HCT116 (cell line): Measurements from ENCODE around the gene DAZAP1. TPM values are rescaled to one million over a fixed set of nuclear protein-coding genes. Genes with fewer than 3 reads are reported as not detected.

Experiments used
- ATAC-seq: fragments of 200-7000 bp; cut with Tn5 transposase; 2 replicates; pipeline ENCODE4 v1.9.1; 2020; ENCODE audit warnings: mild to moderate bottlenecking, moderate library complexity
- BruUV-seq: library from RNA; stranded (reverse); fragments of 400-500 nt; replicated peaks from 2 replicates; lab custom pipeline; 2021; lab: Mats Ljungman, UMichigan
- CTCF ChIA-PET: fragments of 300-600 bp; sonication (Branson Sonifier 250); formaldehyde crosslinking; loops from one replicate; lab custom pipeline; 2021; ENCODE audit warnings: antibody characterized with exemption; lab: Charles Lee
- POLR2A ChIA-PET: fragments of 300-600, 350-600 bp; sonication (Branson Sonifier 250); formaldehyde crosslinking; loops from one replicate; lab custom pipeline; 2021; ENCODE audit warnings: antibody characterized with exemption; lab: Charles Lee
- RAD21 ChIA-PET, 2 experiments: fragments of 300-600 bp; sonication (Branson Sonifier 250); formaldehyde crosslinking; loops; one replicate each; lab custom pipeline; 2023; ENCODE audit warnings: low total read pairs in 2 of 2; ENCODE audit not compliant: uncharacterized antibody in 2 of 2, unreplicated experiment in 2 of 2, low non-redundant PET in 1 of 2; lab: Charles Lee
- DNase-seq: peaks from one replicate; pipeline ENCODE4 v3.0.0-alpha.2; 2010; ENCODE audit warnings: low read depth, low spot score
- H2AFZ ChIP-seq: fragments of 200-600 bp; shearing (Covaris generic), sonication (generic); 2 replicates; pipeline ENCODE4 v1.6.1; 2017; ENCODE audit warnings: low read depth, mixed run types, mixed read lengths, antibody characterized with exemption, low read length; ENCODE audit not compliant: poor library complexity, severe bottlenecking
- H3K27ac ChIP-seq: 2 replicates; pipeline ENCODE4 v1.5.1; 2012; ENCODE audit warnings: low read depth, low read length
- H3K27me3 ChIP-seq: fragments of 200-600 bp; sonication (generic); 2 replicates; pipeline ENCODE4 v1.6.1; 2016; ENCODE audit warnings: mixed run types, low read length, mixed read lengths; ENCODE audit not compliant: insufficient read depth
- H3K36me3 ChIP-seq, 2 experiments: fragments of 200-500 bp in 1 of 2; fragments of 200-600 bp in 1 of 2; sonication (Bioruptor generic) in 1 of 2; sonication (generic) in 1 of 2; 2 replicates each; pipeline versions ENCODE4 v1.5.1 to v1.6.1; 2014 to 2016; ENCODE audit warnings: low read length in 2 of 2, inconsistent platforms in 1 of 2, mixed read lengths in 1 of 2, mixed run types in 1 of 2; ENCODE audit not compliant: insufficient read depth in 2 of 2, control insufficient read depth in 1 of 2
- H3K4me1 ChIP-seq, 2 experiments: fragments of 200-600 bp in 1 of 2; sonication (generic) in 1 of 2; 2 replicates each; pipeline versions ENCODE4 v1.5.1 to v1.6.1; 2012 to 2017; ENCODE audit warnings: low read length in 2 of 2, inconsistent platforms in 1 of 2, mild to moderate bottlenecking in 1 of 2, mixed read lengths in 1 of 2, mixed run types in 1 of 2, moderate library complexity in 1 of 2; ENCODE audit not compliant: insufficient read depth in 2 of 2, control insufficient read depth in 1 of 2
- H3K4me2 ChIP-seq: fragments of 200-600 bp; sonication (generic); 2 replicates; pipeline ENCODE4 v1.6.1; 2017; ENCODE audit warnings: mixed run types, low read length, mixed read lengths
- H3K4me3 ChIP-seq, 2 experiments: fragments of 200-600 bp in 1 of 2; sonication (generic) in 1 of 2; replicated peaks in 1 of 2; 2 replicates each; pipeline ENCODE4 v1.5.1; 2011 to 2016; ENCODE audit warnings: low read length in 2 of 2, control low read depth in 1 of 2, low read depth in 1 of 2, mild to moderate bottlenecking in 1 of 2, mixed read lengths in 1 of 2, mixed run types in 1 of 2
- H3K79me2 ChIP-seq: fragments of 200-600 bp; sonication (generic); 2 replicates; pipeline ENCODE4 v1.6.1; 2017; ENCODE audit warnings: mild to moderate bottlenecking, mixed run types, low read length, moderate library complexity, mixed read lengths; ENCODE audit not compliant: insufficient read depth
- H3K9ac ChIP-seq: fragments of 200-600 bp; sonication (generic); 2 replicates; pipeline ENCODE4 v1.6.1; 2016; ENCODE audit warnings: low read length, mixed read lengths
- H3K9me2 ChIP-seq: fragments of 200-600 bp; sonication (generic), shearing (Covaris generic); 2 replicates; pipeline ENCODE4 v1.6.1; 2017; ENCODE audit warnings: mixed run types, mild to moderate bottlenecking, moderate library complexity; ENCODE audit not compliant: insufficient read depth
- H3K9me3 ChIP-seq, 2 experiments: fragments of 200-500 bp in 1 of 2; fragments of 200-600 bp in 1 of 2; sonication (Bioruptor generic) in 1 of 2; sonication (generic) in 1 of 2; 2 replicates each; pipeline ENCODE4 v1.6.1; 2014 to 2017; ENCODE audit warnings: low read length in 2 of 2, mixed read lengths in 2 of 2, inconsistent platforms in 1 of 2, low read depth in 1 of 2, mild to moderate bottlenecking in 1 of 2, mixed run types in 1 of 2, moderate library complexity in 1 of 2; ENCODE audit not compliant: control insufficient read depth in 1 of 2, insufficient read depth in 1 of 2
- H4K20me1 ChIP-seq: fragments of 200-600 bp; sonication (generic), shearing (Covaris generic); 2 replicates; pipeline ENCODE4 v1.6.1; 2017; ENCODE audit warnings: mixed run types, mild to moderate bottlenecking, moderate library complexity; ENCODE audit not compliant: insufficient read depth
- CBX3 ChIP-seq: IDR thresholded peaks from 2 replicates; pipeline ENCODE4 v1.6.1; 2012; ENCODE audit warnings: low read depth
- EGR1 ChIP-seq: IDR thresholded peaks from 2 replicates; pipeline ENCODE4 v1.6.1; 2012; ENCODE audit warnings: low read depth
- ELF1 ChIP-seq: IDR thresholded peaks from 2 replicates; pipeline ENCODE4 v1.6.1; 2012; ENCODE audit warnings: low read depth, borderline replicate concordance
- JUND ChIP-seq: IDR thresholded peaks from 2 replicates; pipeline ENCODE4 v1.6.1; 2012
- POLR2A ChIP-seq: IDR thresholded peaks from 2 replicates; pipeline ENCODE4 v1.7.0; 2011; ENCODE audit warnings: borderline replicate concordance; ENCODE audit not compliant: insufficient read depth, insufficient read length; ENCODE audit errors: extremely low read depth
- POLR2AphosphoS5 ChIP-seq: IDR thresholded peaks from 2 replicates; pipeline ENCODE4 v1.6.1; 2011; ENCODE audit warnings: mild to moderate bottlenecking, low read depth, low read length, moderate library complexity
- RAD21 ChIP-seq: IDR thresholded peaks from 2 replicates; pipeline ENCODE4 v1.6.1; 2012; ENCODE audit warnings: low read depth, mild to moderate bottlenecking
- SP1 ChIP-seq: IDR thresholded peaks from 2 replicates; pipeline ENCODE4 v1.6.1; 2012; ENCODE audit warnings: low read depth
- SRF ChIP-seq: IDR thresholded peaks from 2 replicates; pipeline ENCODE4 v1.6.1; 2012; ENCODE audit warnings: low read depth
- TCF7L2 ChIP-seq: IDR thresholded peaks from 2 replicates; pipeline ENCODE4 v1.7.0; 2011; ENCODE audit warnings: borderline replicate concordance, inconsistent platforms; ENCODE audit not compliant: insufficient read depth, insufficient read length; ENCODE audit errors: extremely low read depth
- ZFX ChIP-seq: fragments of 450-650 bp; IDR thresholded peaks from 2 replicates; pipeline ENCODE4 v1.6.1; 2017
- ZNF274 ChIP-seq: fragments of 200-500 bp; sonication (Bioruptor generic); IDR thresholded peaks from 2 replicates; pipeline ENCODE4 v1.6.1; 2014; ENCODE audit warnings: mild to moderate bottlenecking, low read depth, low read length, inconsistent platforms
- intact Hi-C: fragments of 100-400 bp; cut with micrococcal nuclease; formaldehyde crosslinking; loops from 2 replicates; pipeline ENCODE4 v1.10.0; 2022
- total RNA-seq: library from RNA; stranded (reverse); gene quantifications from one replicate; pipeline ENCODE4 v1.2.1, GENCODE V29; 2021; ENCODE audit not compliant: unreplicated experiment
- TF ChIP-seq, protein P1 (sequence below): IDR thresholded peaks from 2 replicates; pipeline ENCODE4 v1.6.1; 2012
- TF ChIP-seq, protein P2 (sequence below): IDR thresholded peaks from 2 replicates; pipeline ENCODE4 v1.6.1; 2012; ENCODE audit warnings: low read depth
- TF ChIP-seq, protein P3 (sequence below): IDR thresholded peaks from 2 replicates; pipeline ENCODE4 v1.6.1; 2012
- TF ChIP-seq, protein P4 (sequence below): IDR thresholded peaks from 2 replicates; pipeline ENCODE4 v1.6.1; 2011; ENCODE audit warnings: mild to moderate bottlenecking, low read length, moderate library complexity; ENCODE audit not compliant: insufficient replicate concordance; ENCODE audit errors: extremely low read depth
- TF ChIP-seq, protein P5 (sequence below), 3 experiments: fragments of 200-600 bp in 1 of 3; sonication (generic) in 1 of 3; IDR thresholded peaks in 2 of 3; conservative IDR thresholded peaks in 1 of 3; 2 replicates each; pipeline ENCODE4 v1.5.1; 2012 to 2017; ENCODE audit warnings: low read depth in 2 of 3, low read length in 2 of 3, antibody characterized with exemption in 1 of 3, borderline replicate concordance in 1 of 3, control low read depth in 1 of 3, mild to moderate bottlenecking in 1 of 3, mixed read lengths in 1 of 3, mixed run types in 1 of 3, moderate library complexity in 1 of 3; ENCODE audit not compliant: insufficient read depth in 1 of 3

DAZAP1 gene
- total RNA-seq, 1 experiment from 2014 or later, result 191 TPM

DNA sequence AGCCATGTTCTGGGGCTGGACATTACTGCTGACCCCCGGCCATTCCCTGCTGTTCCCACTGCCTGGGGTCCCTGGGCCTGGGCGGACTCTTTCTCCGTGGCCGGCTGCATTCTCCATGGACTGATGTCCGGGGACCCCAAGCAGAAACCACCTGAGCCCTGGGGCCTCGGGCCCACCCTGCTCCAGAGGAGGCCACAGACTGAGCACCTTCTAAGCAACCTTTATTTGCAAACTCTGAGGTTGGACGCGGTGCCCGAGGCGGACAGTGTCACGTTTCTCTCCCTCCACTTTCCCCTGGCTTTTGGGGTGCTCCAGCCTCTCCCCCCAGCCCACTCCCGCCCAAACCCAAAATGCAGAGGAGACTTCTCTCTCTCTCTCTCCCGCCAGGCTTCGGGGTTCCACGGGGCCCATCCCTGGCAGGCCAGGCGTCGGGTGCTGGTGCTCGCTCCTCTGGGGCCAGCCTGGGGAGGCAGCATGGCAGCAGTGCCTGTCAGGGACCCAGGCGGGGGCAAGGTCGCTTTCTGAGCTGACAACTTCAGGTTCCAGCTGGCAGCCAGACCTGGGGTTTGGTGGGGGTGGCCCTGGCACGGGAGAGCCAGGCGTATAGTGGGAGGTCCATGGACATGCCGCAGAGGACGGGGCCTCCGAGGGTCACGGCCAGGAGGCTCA lies 74.0 kb downstream of the DAZAP1 start (continued):
- TF ChIP-seq, protein P1, sequence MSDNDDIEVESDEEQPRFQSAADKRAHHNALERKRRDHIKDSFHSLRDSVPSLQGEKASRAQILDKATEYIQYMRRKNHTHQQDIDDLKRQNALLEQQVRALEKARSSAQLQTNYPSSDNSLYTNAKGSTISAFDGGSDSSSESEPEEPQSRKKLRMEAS, result no peak
- no peak for TF ChIP-seq JUND
- TF ChIP-seq ELF1, result no peak

DNA sequence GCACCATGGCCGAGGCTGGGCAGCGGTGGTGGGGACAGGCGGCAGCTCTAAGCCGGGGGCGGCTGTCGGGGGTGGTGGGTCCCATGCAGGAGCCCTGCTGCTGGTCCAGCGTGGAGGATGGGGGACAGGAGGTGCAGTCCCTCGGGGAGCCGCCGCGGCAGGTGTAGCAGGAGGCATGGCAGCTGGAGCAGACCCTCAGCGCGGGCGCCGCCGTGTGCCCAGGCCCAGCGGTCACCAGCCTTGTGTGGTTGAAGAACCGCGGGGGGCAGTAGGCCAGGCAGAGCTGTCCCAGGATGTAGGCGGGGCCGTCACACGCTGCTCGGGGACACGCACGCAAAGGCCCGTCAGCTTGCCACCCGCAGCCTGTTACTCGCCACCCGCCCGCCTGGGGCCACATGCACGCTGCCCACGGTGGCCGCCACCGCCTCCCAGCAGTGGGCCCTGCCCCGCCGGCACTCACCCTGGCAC lies 74.5 kb downstream of the DAZAP1 start:
- no peak overlapping the region for H3K9ac ChIP-seq
- ChIA-PET POLR2A (no interaction called here), CTCF (interaction anchor here (0.8 kb wide), 1 partner anchor 9 kb away, joined by 3 read pairs; the partner anchor contains the start of gene REEP6), RAD21 (no interaction called here)
- no peak overlapping the region for H3K27ac ChIP-seq
- no peak overlapping the region for H2AFZ ChIP-seq
- TF ChIP-seq, protein P2, sequence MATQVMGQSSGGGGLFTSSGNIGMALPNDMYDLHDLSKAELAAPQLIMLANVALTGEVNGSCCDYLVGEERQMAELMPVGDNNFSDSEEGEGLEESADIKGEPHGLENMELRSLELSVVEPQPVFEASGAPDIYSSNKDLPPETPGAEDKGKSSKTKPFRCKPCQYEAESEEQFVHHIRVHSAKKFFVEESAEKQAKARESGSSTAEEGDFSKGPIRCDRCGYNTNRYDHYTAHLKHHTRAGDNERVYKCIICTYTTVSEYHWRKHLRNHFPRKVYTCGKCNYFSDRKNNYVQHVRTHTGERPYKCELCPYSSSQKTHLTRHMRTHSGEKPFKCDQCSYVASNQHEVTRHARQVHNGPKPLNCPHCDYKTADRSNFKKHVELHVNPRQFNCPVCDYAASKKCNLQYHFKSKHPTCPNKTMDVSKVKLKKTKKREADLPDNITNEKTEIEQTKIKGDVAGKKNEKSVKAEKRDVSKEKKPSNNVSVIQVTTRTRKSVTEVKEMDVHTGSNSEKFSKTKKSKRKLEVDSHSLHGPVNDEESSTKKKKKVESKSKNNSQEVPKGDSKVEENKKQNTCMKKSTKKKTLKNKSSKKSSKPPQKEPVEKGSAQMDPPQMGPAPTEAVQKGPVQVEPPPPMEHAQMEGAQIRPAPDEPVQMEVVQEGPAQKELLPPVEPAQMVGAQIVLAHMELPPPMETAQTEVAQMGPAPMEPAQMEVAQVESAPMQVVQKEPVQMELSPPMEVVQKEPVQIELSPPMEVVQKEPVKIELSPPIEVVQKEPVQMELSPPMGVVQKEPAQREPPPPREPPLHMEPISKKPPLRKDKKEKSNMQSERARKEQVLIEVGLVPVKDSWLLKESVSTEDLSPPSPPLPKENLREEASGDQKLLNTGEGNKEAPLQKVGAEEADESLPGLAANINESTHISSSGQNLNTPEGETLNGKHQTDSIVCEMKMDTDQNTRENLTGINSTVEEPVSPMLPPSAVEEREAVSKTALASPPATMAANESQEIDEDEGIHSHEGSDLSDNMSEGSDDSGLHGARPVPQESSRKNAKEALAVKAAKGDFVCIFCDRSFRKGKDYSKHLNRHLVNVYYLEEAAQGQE, result no peak
- TF ChIP-seq, protein P3, sequence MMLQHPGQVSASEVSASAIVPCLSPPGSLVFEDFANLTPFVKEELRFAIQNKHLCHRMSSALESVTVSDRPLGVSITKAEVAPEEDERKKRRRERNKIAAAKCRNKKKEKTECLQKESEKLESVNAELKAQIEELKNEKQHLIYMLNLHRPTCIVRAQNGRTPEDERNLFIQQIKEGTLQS, result no peak
- no peak for TF ChIP-seq ZNF274
- TF ChIP-seq ZFX, result no peak
- TF ChIP-seq POLR2A, result no peak
- TF ChIP-seq POLR2AphosphoS5, result no peak
- TF ChIP-seq SP1, result no peak
- TF ChIP-seq CBX3, result no peak
- TF ChIP-seq EGR1, result no peak
- TF ChIP-seq, protein P1, result no peak
- TF ChIP-seq RAD21, result no peak
- TF ChIP-seq, protein P4, sequence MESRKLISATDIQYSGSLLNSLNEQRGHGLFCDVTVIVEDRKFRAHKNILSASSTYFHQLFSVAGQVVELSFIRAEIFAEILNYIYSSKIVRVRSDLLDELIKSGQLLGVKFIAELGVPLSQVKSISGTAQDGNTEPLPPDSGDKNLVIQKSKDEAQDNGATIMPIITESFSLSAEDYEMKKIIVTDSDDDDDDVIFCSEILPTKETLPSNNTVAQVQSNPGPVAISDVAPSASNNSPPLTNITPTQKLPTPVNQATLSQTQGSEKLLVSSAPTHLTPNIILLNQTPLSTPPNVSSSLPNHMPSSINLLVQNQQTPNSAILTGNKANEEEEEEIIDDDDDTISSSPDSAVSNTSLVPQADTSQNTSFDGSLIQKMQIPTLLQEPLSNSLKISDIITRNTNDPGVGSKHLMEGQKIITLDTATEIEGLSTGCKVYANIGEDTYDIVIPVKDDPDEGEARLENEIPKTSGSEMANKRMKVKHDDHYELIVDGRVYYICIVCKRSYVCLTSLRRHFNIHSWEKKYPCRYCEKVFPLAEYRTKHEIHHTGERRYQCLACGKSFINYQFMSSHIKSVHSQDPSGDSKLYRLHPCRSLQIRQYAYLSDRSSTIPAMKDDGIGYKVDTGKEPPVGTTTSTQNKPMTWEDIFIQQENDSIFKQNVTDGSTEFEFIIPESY, result no peak
- no peak for TF ChIP-seq SRF
- no peak for TF ChIP-seq TCF7L2
- TF ChIP-seq JUND, result no peak
- TF ChIP-seq, protein P5, sequence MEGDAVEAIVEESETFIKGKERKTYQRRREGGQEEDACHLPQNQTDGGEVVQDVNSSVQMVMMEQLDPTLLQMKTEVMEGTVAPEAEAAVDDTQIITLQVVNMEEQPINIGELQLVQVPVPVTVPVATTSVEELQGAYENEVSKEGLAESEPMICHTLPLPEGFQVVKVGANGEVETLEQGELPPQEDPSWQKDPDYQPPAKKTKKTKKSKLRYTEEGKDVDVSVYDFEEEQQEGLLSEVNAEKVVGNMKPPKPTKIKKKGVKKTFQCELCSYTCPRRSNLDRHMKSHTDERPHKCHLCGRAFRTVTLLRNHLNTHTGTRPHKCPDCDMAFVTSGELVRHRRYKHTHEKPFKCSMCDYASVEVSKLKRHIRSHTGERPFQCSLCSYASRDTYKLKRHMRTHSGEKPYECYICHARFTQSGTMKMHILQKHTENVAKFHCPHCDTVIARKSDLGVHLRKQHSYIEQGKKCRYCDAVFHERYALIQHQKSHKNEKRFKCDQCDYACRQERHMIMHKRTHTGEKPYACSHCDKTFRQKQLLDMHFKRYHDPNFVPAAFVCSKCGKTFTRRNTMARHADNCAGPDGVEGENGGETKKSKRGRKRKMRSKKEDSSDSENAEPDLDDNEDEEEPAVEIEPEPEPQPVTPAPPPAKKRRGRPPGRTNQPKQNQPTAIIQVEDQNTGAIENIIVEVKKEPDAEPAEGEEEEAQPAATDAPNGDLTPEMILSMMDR (IDR thresholded peaks at IDR 0.05 in 2 of 3, conservative IDR thresholded peaks at IDR 0.05 in 1 of 3; ENCODE audit: borderline replicate concordance in 1 of 3, insufficient read depth in 1 of 3, low read depth in 2 of 3, low read length in 2 of 3), result no peak
- peaks cover 20% of the 10 kb centered on the region for H3K79me2 ChIP-seq
- intact Hi-C loops, result no loop called here
- no peaks in the 10 kb centered on the region for H3K27me3 ChIP-seq
- H4K20me1 ChIP-seq, result no peaks in the 10 kb centered on the region
- H3K9me3 ChIP-seq, result no peaks in the 10 kb centered on the region
- ATAC-seq (no peak), DNase-seq (no peak)
- H3K4me1 ChIP-seq, result peaks cover 5 to 21% of the 10 kb centered on the region in 2 experiments; a peak in 3 of 4 replicates
- no peak overlapping the region for H3K4me3 ChIP-seq
- H3K36me3 ChIP-seq, result peaks cover 0 to 5% of the 10 kb centered on the region in 2 experiments; a peak in 2 of 4 replicates
- BruUV-seq, result no TSS peak
- no peaks in the 10 kb centered on the region for H3K9me2 ChIP-seq
- no peak overlapping the region for H3K4me2 ChIP-seq
